HFFc6 (cell line): ENCODE results near the gene TNPO1. TPM values are rescaled to one million over a fixed set of nuclear protein-coding genes. Genes with fewer than 3 reads are reported as not detected.

Source experiments
- DNase-seq: peaks from one replicate; pipeline ENCODE4 v3.0.0-alpha.2; 2018
- H3K27ac Mint-ChIP-seq: 2 replicates; pipeline ENCODE4 v1.8.0; 2020; ENCODE audit warnings: mild to moderate bottlenecking, mixed read lengths
- H3K27me3 Mint-ChIP-seq: 2 replicates; pipeline ENCODE4 v1.8.0; 2021; ENCODE audit warnings: mild to moderate bottlenecking, moderate library complexity, mixed read lengths; ENCODE audit not compliant: insufficient read depth
- H3K36me3 Mint-ChIP-seq: 2 replicates; pipeline ENCODE4 v1.8.0; 2021; ENCODE audit warnings: low read depth, mixed read lengths
- H3K4me1 Mint-ChIP-seq: 2 replicates; pipeline ENCODE4 v1.8.0; 2020; ENCODE audit warnings: low read depth, mixed read lengths
- H3K4me3 Mint-ChIP-seq: 2 replicates; pipeline ENCODE4 v1.8.0; 2020; ENCODE audit warnings: mild to moderate bottlenecking, moderate library complexity, mixed read lengths
- H3K9me3 Mint-ChIP-seq: 2 replicates; pipeline ENCODE4 v1.8.0; 2020; ENCODE audit warnings: mild to moderate bottlenecking, mixed read lengths
- total RNA-seq, 6 experiments: library from RNA; stranded (reverse); fragmentation: NEBNext Ultra II Directional; extraction: Animal tissue kit (Norgen Biotek cat#: 25700); gene quantifications; 2 replicates in 1 of 6; 3 replicates in 5 of 6; pipeline ENCODE4 v1.2.3, GENCODE V29; 2021
- TF ChIP-seq, protein P1 (sequence below): fragments of 200-600 bp; sonication (generic); IDR thresholded peaks from 2 replicates; pipeline ENCODE4 v1.5.0; 2021; ENCODE audit warnings: antibody characterized with exemption, mild to moderate bottlenecking

The TNPO1 gene
- total RNA-seq, 6 experiments from 2014 or later = 149 to 194 (median 182) TPM

DNA sequence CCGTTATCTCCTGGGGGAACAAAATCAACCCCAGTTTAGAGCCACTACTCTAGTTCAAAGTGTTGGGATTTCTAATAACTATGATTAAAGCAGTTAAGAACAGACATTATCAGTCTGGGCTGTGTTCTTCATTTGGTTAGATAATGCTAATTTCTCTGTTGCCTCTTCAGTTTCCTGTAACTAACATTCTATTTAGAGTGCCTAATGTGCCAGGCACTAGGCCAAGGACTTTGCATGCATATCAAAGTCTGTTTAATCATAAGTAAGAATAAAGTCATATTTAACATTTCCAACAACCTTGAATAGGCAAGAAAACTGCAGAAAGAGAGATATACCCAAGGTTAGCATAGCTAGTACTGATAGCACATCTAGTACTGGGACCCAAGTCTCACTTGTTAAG lies 68.4 kb downstream of the TNPO1 start:
- Mint-ChIP-seq H3K4me1 (peaks cover 1% of the 10 kb centered on the region; the same call in 1 of the 2 replicates), H3K4me3 (no peak overlapping the region), H3K36me3 (peaks cover 64% of the 10 kb centered on the region), H3K9me3 (no peaks in the 10 kb centered on the region), H3K27ac (no peak overlapping the region), H3K27me3 (no peaks in the 10 kb centered on the region; the same call in 1 of the 2 replicates)
- no peak for DNase-seq
- TF ChIP-seq, protein P1, sequence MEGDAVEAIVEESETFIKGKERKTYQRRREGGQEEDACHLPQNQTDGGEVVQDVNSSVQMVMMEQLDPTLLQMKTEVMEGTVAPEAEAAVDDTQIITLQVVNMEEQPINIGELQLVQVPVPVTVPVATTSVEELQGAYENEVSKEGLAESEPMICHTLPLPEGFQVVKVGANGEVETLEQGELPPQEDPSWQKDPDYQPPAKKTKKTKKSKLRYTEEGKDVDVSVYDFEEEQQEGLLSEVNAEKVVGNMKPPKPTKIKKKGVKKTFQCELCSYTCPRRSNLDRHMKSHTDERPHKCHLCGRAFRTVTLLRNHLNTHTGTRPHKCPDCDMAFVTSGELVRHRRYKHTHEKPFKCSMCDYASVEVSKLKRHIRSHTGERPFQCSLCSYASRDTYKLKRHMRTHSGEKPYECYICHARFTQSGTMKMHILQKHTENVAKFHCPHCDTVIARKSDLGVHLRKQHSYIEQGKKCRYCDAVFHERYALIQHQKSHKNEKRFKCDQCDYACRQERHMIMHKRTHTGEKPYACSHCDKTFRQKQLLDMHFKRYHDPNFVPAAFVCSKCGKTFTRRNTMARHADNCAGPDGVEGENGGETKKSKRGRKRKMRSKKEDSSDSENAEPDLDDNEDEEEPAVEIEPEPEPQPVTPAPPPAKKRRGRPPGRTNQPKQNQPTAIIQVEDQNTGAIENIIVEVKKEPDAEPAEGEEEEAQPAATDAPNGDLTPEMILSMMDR = no peak

DNA sequence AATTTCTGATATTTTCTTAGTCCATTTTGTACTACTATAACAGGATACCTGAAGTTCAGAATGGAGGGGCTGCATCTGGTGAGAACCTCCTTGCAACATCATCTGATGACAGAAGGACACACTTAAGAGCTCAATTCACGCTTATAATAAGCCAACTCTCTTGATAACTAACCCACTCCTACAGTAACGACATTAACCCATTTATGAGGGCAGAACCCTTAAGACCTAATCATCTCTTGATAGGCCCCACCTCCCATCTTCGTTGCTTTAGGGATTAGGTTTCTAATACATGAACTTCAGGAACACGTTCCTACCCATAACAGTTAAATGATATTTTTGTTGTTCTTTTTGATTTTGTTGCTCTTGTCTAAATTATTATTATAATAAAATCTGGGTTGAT lies 69.4 kb downstream of the TNPO1 start:
- Mint-ChIP-seq H3K27me3 (no peaks in the 10 kb centered on the region; the same call in 1 of the 2 replicates), H3K9me3 (no peaks in the 10 kb centered on the region), H3K27ac (no peak overlapping the region), H3K4me1 (no peaks in the 10 kb centered on the region), H3K4me3 (no peak overlapping the region), H3K36me3 (peaks cover 72% of the 10 kb centered on the region)
- TF ChIP-seq, protein P1 = no peak
- no peak for DNase-seq

DNA sequence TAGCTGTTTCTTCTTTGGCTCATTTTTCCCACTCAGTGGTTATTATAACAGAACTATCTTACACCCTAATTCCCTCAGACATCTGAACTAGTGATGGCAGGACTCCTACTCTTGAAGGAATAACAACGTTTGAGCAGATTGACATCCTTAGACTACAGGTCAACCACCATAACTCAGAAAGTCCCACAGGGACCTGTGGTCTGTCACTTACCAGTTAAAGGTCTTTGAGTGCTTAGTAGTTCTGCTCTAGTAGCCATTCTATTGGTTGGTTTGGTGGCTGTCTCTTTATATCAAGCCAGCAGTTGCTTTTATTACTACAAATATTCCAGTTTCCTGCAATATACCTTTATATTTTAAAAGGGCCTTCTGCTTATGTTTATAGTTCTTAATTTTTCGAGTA lies 72.1 kb downstream of the TNPO1 start:
- peak overlapping the region; percentile 2; the same call in 1 of the 2 replicates for H3K27ac Mint-ChIP-seq
- DNase-seq = no peak
- TF ChIP-seq, protein P1 = no peak
- no peaks in the 10 kb centered on the region for H3K27me3 Mint-ChIP-seq
- peaks cover 72% of the 10 kb centered on the region for H3K36me3 Mint-ChIP-seq
- H3K4me3 Mint-ChIP-seq = no peak overlapping the region
- H3K9me3 Mint-ChIP-seq = no peaks in the 10 kb centered on the region
- H3K4me1 Mint-ChIP-seq = no peaks in the 10 kb centered on the region

DNA sequence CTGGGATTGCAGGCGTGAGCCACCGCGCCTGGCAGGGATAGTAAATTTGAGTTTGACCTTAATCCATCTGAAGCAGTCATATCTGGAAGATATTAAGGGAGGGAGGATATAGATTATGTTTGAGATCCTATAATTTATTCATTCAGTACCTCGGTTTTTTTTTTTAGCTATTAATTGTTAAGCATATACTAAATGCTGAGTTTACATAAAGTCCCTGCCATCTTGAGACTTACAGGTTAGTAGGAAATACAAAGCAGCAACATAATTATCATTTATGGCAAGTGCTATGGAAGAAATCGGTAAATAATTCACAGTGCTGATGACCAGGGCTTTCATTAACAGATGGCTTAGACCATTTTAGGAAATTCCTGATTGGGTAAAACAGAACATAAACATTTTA lies 72.9 kb downstream of the TNPO1 start:
- Mint-ChIP-seq H3K27me3 (no peaks in the 10 kb centered on the region), H3K27ac (0 out of 2 replicates have a peak overlapping the region, but pooled peaks have one; percentile 16), H3K36me3 (peaks cover 69% of the 10 kb centered on the region), H3K4me1 (no peaks in the 10 kb centered on the region), H3K9me3 (no peaks in the 10 kb centered on the region), H3K4me3 (no peak overlapping the region)
- TF ChIP-seq, protein P1 = no peak
- DNase-seq = no peak

DNA sequence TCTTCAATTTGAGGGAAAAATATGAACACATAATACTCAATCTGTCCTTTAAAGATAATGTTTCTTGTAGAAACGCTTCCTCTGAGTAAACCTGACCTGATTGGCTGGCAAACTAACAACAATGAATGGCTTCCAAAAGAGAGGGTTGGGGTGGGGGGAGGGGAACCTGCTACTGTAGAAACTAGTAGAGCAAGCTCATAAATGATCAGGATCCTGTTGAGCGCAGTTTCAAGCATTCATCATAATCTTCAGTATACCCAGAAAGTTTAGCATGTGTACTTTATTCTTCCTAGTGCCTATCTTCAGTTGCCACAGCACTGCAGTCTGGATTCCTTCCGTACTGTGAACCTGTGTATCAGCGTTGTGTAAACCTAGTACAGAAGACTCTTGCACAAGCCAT lies 76.4 kb downstream of the TNPO1 start:
- H3K9me3 Mint-ChIP-seq = no peaks in the 10 kb centered on the region
- peaks cover 52% of the 10 kb centered on the region for H3K36me3 Mint-ChIP-seq
- H3K27me3 Mint-ChIP-seq = no peaks in the 10 kb centered on the region
- DNase-seq = no peak
- no peak overlapping the region for H3K4me3 Mint-ChIP-seq
- H3K4me1 Mint-ChIP-seq = no peaks in the 10 kb centered on the region
- TF ChIP-seq, protein P1 = no peak
- H3K27ac Mint-ChIP-seq = no peak overlapping the region; the same call in 1 of the 2 replicates

DNA sequence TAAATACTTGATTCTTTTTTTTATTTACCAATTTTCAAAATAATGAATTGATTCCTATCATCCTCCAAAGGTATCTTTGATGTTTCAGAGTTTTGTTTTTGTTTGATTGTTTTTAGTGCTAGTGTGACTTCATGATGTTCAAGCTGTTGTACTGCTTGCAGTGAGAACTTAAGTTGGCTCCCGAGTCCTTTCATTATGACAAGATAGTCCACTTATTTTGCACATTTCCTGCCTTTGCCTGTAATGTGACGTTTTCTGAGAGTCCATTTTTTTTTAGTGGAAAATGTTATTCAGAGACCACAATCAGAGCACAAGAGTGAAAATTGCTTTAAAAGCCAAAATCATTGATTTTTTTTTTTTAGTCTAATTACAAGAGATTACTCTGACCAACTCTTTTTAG lies 79.3 kb downstream of the TNPO1 start:
- TF ChIP-seq, protein P1 = no peak
- Mint-ChIP-seq H3K27me3 (no peaks in the 10 kb centered on the region), H3K9me3 (no peaks in the 10 kb centered on the region), H3K36me3 (peaks cover 48% of the 10 kb centered on the region), H3K4me1 (no peaks in the 10 kb centered on the region), H3K4me3 (no peak overlapping the region), H3K27ac (peak overlapping the region; percentile 17; the same call in 1 of the 2 replicates)
- DNase-seq = no peak
